Head of caudate nucleus (tissue), 42 donors: Measurements from ENCODE around the gene PICALM.
"Not testable (repeated sequence)": the region's sequence is repeated elsewhere in the genome, so short reads cannot be mapped to it uniquely, and the experiment has no call there.

ENCODE experiments used
- DNase-seq, 42 donors: peaks; one replicate each; pipeline versions ENCODE4 v3.0.0 to v3.0.0-alpha.2; 2020 to 2021; ENCODE audit warnings: mixed read lengths in 7 of 42
- intact Hi-C: fragments of 100-400 bp; cut with DNase I; formaldehyde crosslinking; loops from one replicate; pipeline ENCODE4 v1.15.0; 2022

PICALM gene

GRCh38 chr11:86087688-86088087 is 18.8 kb upstream of the PICALM start:
- DNase-seq, intact Hi-C loops: not testable (repeated sequence)

GRCh38 chr11:86087256-86087655 is 18.4 kb upstream of the PICALM start:
- intact Hi-C loops = no loop called here
- DNase-seq = no peak

- DNase-seq = no peak
- intact Hi-C loops = no loop called here
These were observed 12.6 kb upstream of the PICALM start for GRCh38 chr11:86081455-86081854.

GRCh38 chr11:86079421-86079820 is 10.5 kb upstream of the PICALM start:
- intact Hi-C loops = no loop called here

GRCh38 chr11:86073948-86074347 is 5.1 kb upstream of the PICALM start:
- intact Hi-C loops = no loop called here
- no peak for DNase-seq

More at GRCh38 chr11:86079421-86079820, 10.5 kb upstream of the PICALM start:
- DNase-seq = no peak

GRCh38 chr11:86072211-86072610 is 3.3 kb upstream of the PICALM start:
- no peak for DNase-seq
- intact Hi-C loops = no loop called here

GRCh38 chr11:86070142-86071056 is 1.5 kb upstream of the PICALM start:
- no peak for DNase-seq
- intact Hi-C loops = no loop called here

GRCh38 chr11:86069408-86070101 is 671 bp upstream of the PICALM start:
- peak in 17 of 42 donors; percentile 8 to 62 (median 26) for DNase-seq
- intact Hi-C loops = loop anchor here (2.0 kb wide), 3 partner anchors 27 to 123 kb away; no protein-coding TSS in a partner anchor

- intact Hi-C loops = loop anchor here (2.0 kb wide), 3 partner anchors 26 to 124 kb away; no protein-coding TSS in a partner anchor
- DNase-seq = peak in 40 of 42 donors; percentile 10 to 74 (median 49)
These were observed 579 bp downstream of the PICALM start for GRCh38 chr11:86068138-86068871.

- intact Hi-C loops = loop anchor here (2.0 kb wide), 3 partner anchors 25 to 125 kb away; no protein-coding TSS in a partner anchor
These were observed 1.1 kb downstream of the PICALM start for GRCh38 chr11:86067851-86068137.

GRCh38 chr11:86067009-86067850 is 1.7 kb downstream of the PICALM start:
- DNase-seq = no peak
- intact Hi-C loops = no loop called here

More at GRCh38 chr11:86067851-86068137, 1.1 kb downstream of the PICALM start:
- no peak for DNase-seq

GRCh38 chr11:86066657-86067008 is 2.3 kb downstream of the PICALM start:
- intact Hi-C loops = no loop called here
- no peak for DNase-seq

GRCh38 chr11:86066033-86066432 is 2.9 kb downstream of the PICALM start:
- no peak for DNase-seq
- intact Hi-C loops = no loop called here

- no peak for DNase-seq
- intact Hi-C loops = no loop called here
These were observed 4.6 kb downstream of the PICALM start for GRCh38 chr11:86064220-86064803.

GRCh38 chr11:86063536-86063935 is 5.3 kb downstream of the PICALM start:
- intact Hi-C loops = no loop called here

GRCh38 chr11:86062719-86063118 is 6.2 kb downstream of the PICALM start:
- intact Hi-C loops = no loop called here

More at GRCh38 chr11:86063536-86063935, 5.3 kb downstream of the PICALM start:
- no peak for DNase-seq

GRCh38 chr11:86061483-86062205 is 7.2 kb downstream of the PICALM start:
- no peak for DNase-seq
- intact Hi-C loops = no loop called here

More at GRCh38 chr11:86062719-86063118, 6.2 kb downstream of the PICALM start:
- no peak for DNase-seq

- intact Hi-C loops = no loop called here
- DNase-seq = no peak
These were observed 8.3 kb downstream of the PICALM start for GRCh38 chr11:86060544-86060943.
